ENCODE results near the gene TEX29. TPM values are rescaled to one million over a fixed set of nuclear protein-coding genes. Genes with fewer than 3 reads are reported as not detected.

TEX29 gene
- total and polyA plus RNA-seq, 10 of the 15 experiments (the other 5 are each of a cell fraction or from before 2014, with no cell fraction given) = 0.14 to 0.30 (median 0.22) TPM; not detected in 7

- 56% methylated on average over 7 of the region's 7 CpGs for WGBS (ENCODE audit: insufficient coverage, insufficient replicate concordance, low lambda C conversion rate, missing lambda C conversion rate)
- H3K4me1 ChIP-seq (ENCODE audit: control insufficient read depth, insufficient read depth, low read length) = no peaks in the 10 kb centered on the region
- no peaks in the 10 kb centered on the region for H3K79me2 ChIP-seq (ENCODE audit: control insufficient read depth, insufficient read depth, low read length)
- no peak overlapping the region for H2AFZ ChIP-seq (ENCODE audit: control insufficient read depth, low read depth, low read length)
- ATAC-seq (no peak), FAIRE-seq (no peak), DNase-seq (ENCODE audit: low read depth, low spot score) (no peak)
- H3K4me2 ChIP-seq (ENCODE audit: control insufficient read depth, insufficient read depth) = no peak overlapping the region
- H3K27ac ChIP-seq (ENCODE audit: control insufficient read depth, insufficient read depth) = no peak overlapping the region
- no peaks in the 10 kb centered on the region; a peak in 1 of 4 replicates for H3K27me3 ChIP-seq (replicated peaks in 1 of 2; ENCODE audit: control insufficient read depth in 2 of 2, insufficient read depth in 2 of 2, low read length in 1 of 2)
- no peaks in the 10 kb centered on the region for H3K9me3 ChIP-seq (replicated peaks; ENCODE audit: control insufficient read depth, insufficient read depth, low read length)
- intact Hi-C loops (cut with micrococcal nuclease; ENCODE audit: unreplicated experiment) = no loop called here
- no TSS peak for BruUV-seq (replicated peaks)
- in situ Hi-C loops (cut with MboI) = no loop called here
- ChIA-PET SMC1A (ENCODE audit: uncharacterized antibody, unreplicated experiment) (no interaction called here), POLR2A (no interaction called here), RAD21 (ENCODE audit: unreplicated experiment) (no interaction called here), CTCF (no interaction called here)
- no peak overlapping the region for H3K4me3 ChIP-seq
- H4K20me1 ChIP-seq (ENCODE audit: control insufficient read depth, insufficient read depth) = no peaks in the 10 kb centered on the region
- no peak overlapping the region for H3K9ac ChIP-seq (ENCODE audit: control insufficient read depth, insufficient read depth, low read length)
- TF ChIP-seq ZBTB4 (CRISPR knock-in tag; IDR thresholded peaks at IDR 0.05) (no peak), CHD4 (IDR thresholded peaks at IDR 0.05) (no peak)
- H3K36me3 ChIP-seq (ENCODE audit: control insufficient read depth in 2 of 2, insufficient read depth in 2 of 2, low read length in 1 of 2) = no peaks in the 10 kb centered on the region
These were observed 51.3 kb downstream of the TEX29 start for GRCh38 chr13:111371720-111372119.

GRCh38 chr13:111372651-111373425, 52.4 kb downstream of the TEX29 start:
- Histone ChIP-seq H3K9ac (ENCODE audit: control insufficient read depth, insufficient read depth, low read length) (no peak overlapping the region), H4K20me1 (ENCODE audit: control insufficient read depth, insufficient read depth) (no peaks in the 10 kb centered on the region), H3K27me3 (replicated peaks in 1 of 2; ENCODE audit: control insufficient read depth in 2 of 2, insufficient read depth in 2 of 2, low read length in 1 of 2) (no peaks in the 10 kb centered on the region; a peak in 1 of 4 replicates), H3K9me3 (replicated peaks; ENCODE audit: control insufficient read depth, insufficient read depth, low read length) (no peaks in the 10 kb centered on the region), H3K4me3 (no peak overlapping the region), H3K27ac (ENCODE audit: control insufficient read depth, insufficient read depth) (no peak overlapping the region), H3K4me2 (ENCODE audit: control insufficient read depth, insufficient read depth) (no peak overlapping the region), H3K79me2 (ENCODE audit: control insufficient read depth, insufficient read depth, low read length) (no peaks in the 10 kb centered on the region), H2AFZ (ENCODE audit: control insufficient read depth, low read depth, low read length) (no peak overlapping the region), H3K36me3 (ENCODE audit: control insufficient read depth in 2 of 2, insufficient read depth in 2 of 2, low read length in 1 of 2) (no peaks in the 10 kb centered on the region), H3K4me1 (ENCODE audit: control insufficient read depth, insufficient read depth, low read length) (no peaks in the 10 kb centered on the region)
- CTCF ChIA-PET = no interaction called here
- FAIRE-seq (no peak), DNase-seq (ENCODE audit: low read depth, low spot score) (no peak), ATAC-seq (peak; percentile 29; the same call in 1 of the 3 replicates)
- SMC1A ChIA-PET (ENCODE audit: uncharacterized antibody, unreplicated experiment) = no interaction called here
- in situ Hi-C loops (cut with MboI) (no loop called here), intact Hi-C loops (cut with micrococcal nuclease; ENCODE audit: unreplicated experiment) (no loop called here)
- RAD21 ChIA-PET (ENCODE audit: unreplicated experiment) = no interaction called here
- BruUV-seq (replicated peaks) = no TSS peak
- TF ChIP-seq TCF7 (IDR thresholded peaks at IDR 0.05; ENCODE audit: borderline replicate concordance) (no peak), RAD51 (IDR thresholded peaks at IDR 0.05) (no peak), HDGF (IDR thresholded peaks at IDR 0.05) (no peak), TCF12 (IDR thresholded peaks at IDR 0.05; ENCODE audit: low read depth, low read length) (no peak), JUNB (IDR thresholded peaks at IDR 0.05) (no peak), IKZF2 (IDR thresholded peaks at IDR 0.05) (no peak), NFXL1 (IDR thresholded peaks at IDR 0.05; ENCODE audit: borderline replicate concordance) (no peak)
- WGBS (ENCODE audit: insufficient coverage, insufficient replicate concordance, low lambda C conversion rate, missing lambda C conversion rate) = 40% methylated on average over 22 of the region's 23 CpGs
- POLR2A ChIA-PET = no interaction called here

All from GM12878 (cell line).